Ascending aorta (tissue), 2 donors: ENCODE results near the gene ZNF330. TPM values are rescaled to one million over a fixed set of nuclear protein-coding genes. Genes with fewer than 3 reads are reported as not detected.

ENCODE experiments used
- DNase-seq, 2 donors: peaks; one replicate each; pipeline ENCODE4 v3.0.0-alpha.2; 2019; ENCODE audit warnings: low spot score in 2 of 2
- H3K27ac ChIP-seq, 2 donors: fragments of 200-600 bp; sonication (generic); one replicate each; pipeline ENCODE4 v1.5.1; 2016 to 2017; ENCODE audit warnings: mild to moderate bottlenecking in 1 of 2
- H3K27me3 ChIP-seq: fragments of 200-600 bp; sonication (generic); one replicate; pipeline ENCODE4 v1.5.1; 2017
- H3K36me3 ChIP-seq, 2 donors: fragments of 200-600 bp; sonication (generic); one replicate each; pipeline ENCODE4 v1.5.1; 2016
- H3K4me1 ChIP-seq, 2 donors: fragments of 200-600 bp; sonication (generic); one replicate each; pipeline ENCODE4 v1.5.1; 2016 to 2017; ENCODE audit warnings: mild to moderate bottlenecking in 1 of 2
- H3K4me3 ChIP-seq, 2 donors: fragments of 200-600 bp; sonication (generic); one replicate each; pipeline ENCODE4 v1.5.1; 2016 to 2017; ENCODE audit warnings: mild to moderate bottlenecking in 1 of 2
- H3K9me3 ChIP-seq, 2 donors: fragments of 200-600 bp; sonication (generic); one replicate each; pipeline ENCODE4 v1.5.1; 2016
- intact Hi-C: fragments of 100-400 bp; cut with DNase I; formaldehyde crosslinking; loops from one replicate; pipeline ENCODE4 v1.15.1; 2023
- total RNA-seq: library from RNA; depleted of rRNA; stranded (reverse); fragments of >200 nt; gene quantifications from one replicate; pipeline ENCODE4 v1.1.0, GENCODE V29; 2016
- TF ChIP-seq, protein P1 (sequence below), 3 experiments: fragments of 200-600 bp in 2 of 3; fragments of 450-650 bp in 1 of 3; sonication (generic) in 2 of 3; IDR thresholded peaks; one replicate each; pipeline ENCODE4 v1.5.1; 2016 to 2019; ENCODE audit warnings: antibody characterized with exemption in 3 of 3, mild to moderate bottlenecking in 1 of 3, moderate library complexity in 1 of 3

ZNF330 gene
- total RNA-seq, 1 donor from 2014 or later = 7.9 TPM

DNA sequence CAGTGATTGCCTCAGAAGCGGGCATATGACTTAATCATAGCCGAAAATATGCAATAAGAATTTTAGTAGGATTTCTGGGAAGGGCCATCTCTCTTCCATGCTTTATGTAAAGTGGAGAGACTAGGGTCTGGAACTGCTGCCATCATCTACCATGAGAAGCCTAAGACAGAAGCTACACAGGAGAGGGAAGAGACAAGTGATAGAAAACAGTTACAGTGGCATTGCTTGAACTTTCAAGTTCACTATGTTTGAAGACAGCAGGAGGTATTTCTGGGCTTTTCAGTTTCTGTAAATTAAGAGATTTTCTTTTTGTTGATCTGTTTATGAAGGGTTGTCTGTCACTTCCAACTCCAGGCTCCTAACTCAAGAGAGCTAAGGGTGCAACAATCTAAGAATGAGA lies 62.5 kb downstream of the ZNF330 start:
- intact Hi-C loops = no loop called here
- Histone ChIP-seq H3K4me3 (no peak overlapping the region), H3K27me3 (no peaks in the 10 kb centered on the region)

DNA sequence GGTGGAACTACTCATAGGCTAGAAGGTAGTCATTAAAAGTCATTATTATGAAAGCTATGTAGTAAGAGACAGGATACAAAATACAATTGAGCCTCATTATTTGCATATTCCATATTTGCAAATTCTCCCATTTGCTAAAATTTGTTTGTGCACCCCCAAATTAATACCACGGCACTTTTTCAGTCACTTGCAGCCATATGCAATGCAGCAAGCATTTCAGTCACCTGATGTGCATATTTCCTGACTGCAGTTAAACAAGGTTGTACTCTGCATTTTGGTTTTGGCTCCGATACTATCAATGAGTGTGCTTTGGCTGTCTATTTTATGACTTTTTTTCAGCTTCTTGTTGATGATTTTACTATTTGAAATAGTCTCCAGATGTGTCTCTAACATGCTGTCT lies 62.9 kb downstream of the ZNF330 start:
- Histone ChIP-seq H3K9me3 (no peaks in the 10 kb centered on the region), H3K27me3 (no peaks in the 10 kb centered on the region), H3K4me3 (no peak overlapping the region), H3K4me1 (no peaks in the 10 kb centered on the region), H3K36me3 (no peaks in the 10 kb centered on the region), H3K27ac (no peak overlapping the region)
- no peak for DNase-seq
- TF ChIP-seq, protein P1, sequence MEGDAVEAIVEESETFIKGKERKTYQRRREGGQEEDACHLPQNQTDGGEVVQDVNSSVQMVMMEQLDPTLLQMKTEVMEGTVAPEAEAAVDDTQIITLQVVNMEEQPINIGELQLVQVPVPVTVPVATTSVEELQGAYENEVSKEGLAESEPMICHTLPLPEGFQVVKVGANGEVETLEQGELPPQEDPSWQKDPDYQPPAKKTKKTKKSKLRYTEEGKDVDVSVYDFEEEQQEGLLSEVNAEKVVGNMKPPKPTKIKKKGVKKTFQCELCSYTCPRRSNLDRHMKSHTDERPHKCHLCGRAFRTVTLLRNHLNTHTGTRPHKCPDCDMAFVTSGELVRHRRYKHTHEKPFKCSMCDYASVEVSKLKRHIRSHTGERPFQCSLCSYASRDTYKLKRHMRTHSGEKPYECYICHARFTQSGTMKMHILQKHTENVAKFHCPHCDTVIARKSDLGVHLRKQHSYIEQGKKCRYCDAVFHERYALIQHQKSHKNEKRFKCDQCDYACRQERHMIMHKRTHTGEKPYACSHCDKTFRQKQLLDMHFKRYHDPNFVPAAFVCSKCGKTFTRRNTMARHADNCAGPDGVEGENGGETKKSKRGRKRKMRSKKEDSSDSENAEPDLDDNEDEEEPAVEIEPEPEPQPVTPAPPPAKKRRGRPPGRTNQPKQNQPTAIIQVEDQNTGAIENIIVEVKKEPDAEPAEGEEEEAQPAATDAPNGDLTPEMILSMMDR (IDR thresholded peaks at IDR 0.05) = no peak
- intact Hi-C loops = no loop called here

More for the DNA sequence above, 62.5 kb downstream of the ZNF330 start:
- no peaks in the 10 kb centered on the region for H3K36me3 ChIP-seq
- DNase-seq = no peak
- no peaks in the 10 kb centered on the region for H3K4me1 ChIP-seq
- no peaks in the 10 kb centered on the region for H3K9me3 ChIP-seq
- no peak overlapping the region for H3K27ac ChIP-seq
- TF ChIP-seq, protein P1 (IDR thresholded peaks at IDR 0.05) = no peak

Other genes starting within 250 kb of the ZNF330 start
- gene RNF150, start 87.4 kb upstream of the ZNF330 start, total RNA-seq = 31.2 TPM